ENCODE measurements around the gene DMRT2.

DMRT2 gene

GRCh38 chr9:1094749-1095148 is 44.6 kb downstream of the DMRT2 start:
- DNase-seq (ENCODE audit: low read depth in 2 of 2) = no peak

DNA sequence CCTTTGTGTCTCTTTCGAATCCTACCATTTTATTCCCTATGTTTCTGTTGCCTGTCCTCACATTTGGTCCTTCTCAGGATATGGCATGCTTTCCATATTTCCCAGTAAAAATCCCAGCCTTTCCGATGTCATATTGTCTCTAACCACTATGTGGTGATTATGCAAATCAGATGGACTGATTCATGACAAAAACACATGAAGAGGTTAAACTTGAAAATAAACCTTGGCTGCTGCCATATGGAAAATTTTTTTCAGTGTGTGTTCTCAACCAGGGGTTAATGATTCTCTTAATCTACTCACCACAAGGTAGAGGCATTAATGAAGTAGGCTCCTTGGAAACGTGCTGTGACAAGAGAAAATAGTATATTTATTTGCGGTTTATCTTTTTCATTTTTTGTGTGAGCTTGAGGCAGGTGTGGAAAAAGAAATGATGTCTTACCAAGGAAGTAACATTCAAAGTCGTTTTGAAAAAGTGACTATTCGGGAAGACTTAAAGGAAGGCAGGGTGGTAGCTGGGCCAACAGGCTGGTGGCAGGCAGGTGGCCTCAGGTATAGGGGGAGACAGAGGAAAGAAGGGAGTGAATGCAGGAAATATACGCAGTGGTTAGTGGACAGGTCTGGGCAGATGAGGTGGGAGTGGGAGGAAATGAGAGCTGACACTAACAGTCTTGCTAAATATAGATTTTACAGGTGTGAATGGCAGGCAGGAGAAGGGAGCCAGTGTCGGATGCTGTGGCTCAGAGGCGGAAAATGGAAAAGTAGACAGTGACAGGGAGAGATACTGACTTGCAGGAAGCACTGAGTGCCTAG is 46.2 kb downstream of the DMRT2 start:
- DNase-seq (ENCODE audit: low read depth in 2 of 2) = no peak

DNA sequence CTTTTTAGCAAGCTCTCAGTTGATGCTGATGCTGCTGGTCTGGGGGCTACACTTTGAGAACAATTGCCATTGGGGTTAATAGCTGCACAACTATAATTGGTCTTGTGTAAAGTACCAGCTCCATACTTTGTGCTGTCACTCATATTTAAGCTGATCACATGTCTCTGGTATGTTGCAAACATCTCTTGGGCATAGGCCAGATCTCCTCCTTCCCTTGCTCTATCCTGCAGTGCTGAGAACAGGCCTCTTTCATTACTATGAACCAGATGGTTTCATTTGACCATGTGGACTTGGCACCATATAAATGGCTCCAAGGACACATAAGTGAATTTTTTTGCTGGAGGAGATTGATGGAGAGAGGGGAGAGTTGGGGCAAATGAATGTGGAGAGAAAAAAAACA is 48.4 kb downstream of the DMRT2 start:
- DNase-seq (ENCODE audit: low read depth in 2 of 2) = no peak

DNA sequence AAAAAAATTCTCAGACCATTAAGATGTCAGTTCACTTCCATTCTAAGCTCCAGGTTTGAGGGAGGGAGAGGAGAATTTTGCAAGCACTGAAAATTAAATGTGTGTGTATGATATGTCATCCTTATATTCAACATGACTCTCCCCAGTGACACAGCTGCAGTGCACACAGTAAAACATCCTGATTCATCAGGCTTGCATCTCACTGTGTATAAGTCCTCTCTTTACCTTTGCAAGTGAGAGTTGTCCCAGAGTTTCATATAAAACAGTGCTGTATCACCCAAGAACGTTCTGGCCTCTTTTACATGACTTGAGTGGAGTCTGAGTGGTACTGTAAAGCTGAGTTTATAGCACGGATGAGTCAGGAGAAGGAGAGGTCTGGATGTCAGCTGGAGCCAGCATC is 50.0 kb downstream of the DMRT2 start:
- no peak for DNase-seq (ENCODE audit: low read depth in 2 of 2)

DNA sequence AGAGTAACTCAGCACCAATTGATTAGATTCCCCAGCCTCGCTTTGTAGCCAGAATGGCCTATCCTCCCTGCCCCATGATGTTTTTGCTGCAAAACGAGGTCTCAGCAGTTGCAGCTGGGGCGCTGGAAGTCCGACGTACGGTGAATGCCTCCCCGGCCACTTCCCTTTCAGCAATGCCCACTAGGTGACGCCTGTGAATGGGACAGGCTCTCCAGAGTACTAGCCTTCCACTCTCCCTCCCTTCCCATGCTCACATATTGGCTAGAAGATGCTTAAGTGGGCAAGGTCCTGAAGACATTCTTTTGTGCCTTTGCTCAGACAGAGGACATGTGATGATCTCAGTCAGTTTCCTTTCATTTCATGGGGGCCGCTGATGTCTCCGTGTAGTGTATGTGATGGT is 50.8 kb downstream of the DMRT2 start:
- DNase-seq (ENCODE audit: low read depth in 2 of 2) = no peak

DNA sequence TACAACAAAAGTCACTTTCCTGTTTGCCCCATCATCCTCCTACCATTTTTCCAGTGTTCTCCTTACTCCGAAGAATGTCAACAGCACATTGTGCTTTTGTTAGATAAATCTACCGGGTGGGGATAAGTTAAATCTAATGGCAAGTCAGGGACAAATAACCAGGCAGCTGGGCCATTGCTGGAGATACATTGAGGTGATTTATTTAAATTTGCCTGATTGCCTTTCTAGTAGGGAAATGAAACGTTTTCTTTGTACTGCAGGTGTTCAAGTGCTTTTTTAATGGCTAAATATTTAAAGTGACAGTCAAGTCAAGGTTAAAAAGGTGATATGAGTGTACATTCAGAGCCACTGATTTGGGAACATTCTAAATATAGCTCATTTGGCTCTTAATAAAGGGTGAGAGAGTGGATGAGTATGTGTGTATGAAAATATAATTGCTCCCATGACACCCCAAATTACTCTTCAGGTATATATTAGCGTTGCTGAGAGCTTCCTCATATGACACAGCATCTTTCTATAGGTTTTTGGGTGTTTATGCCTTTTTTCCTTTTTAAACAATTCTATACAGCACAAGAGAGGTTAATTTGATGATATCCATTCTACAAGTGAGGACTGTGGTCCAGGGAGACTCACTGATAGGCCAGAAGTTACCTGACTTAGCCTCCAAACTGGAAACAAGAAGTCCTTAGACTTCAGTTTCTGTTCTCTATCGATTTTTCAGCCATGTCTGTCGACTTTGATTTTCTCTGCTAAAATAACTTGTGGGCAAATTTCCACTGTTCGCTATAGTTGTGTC is 51.9 kb downstream of the DMRT2 start:
- DNase-seq (ENCODE audit: low read depth in 2 of 2) = no peak

- no peak for DNase-seq (ENCODE audit: low read depth in 2 of 2)
Measured at GRCh38 chr9:1102642-1102970, 52.4 kb downstream of the DMRT2 start.
